ENCODE results near the gene POLN.

Gene POLN

GRCh38 chr4:2058264-2059045, 183.5 kb downstream of the POLN start:
- no peak for DNase-seq (ENCODE audit: extremely low read depth, low read depth)
- TF ChIP-seq, protein P1, sequence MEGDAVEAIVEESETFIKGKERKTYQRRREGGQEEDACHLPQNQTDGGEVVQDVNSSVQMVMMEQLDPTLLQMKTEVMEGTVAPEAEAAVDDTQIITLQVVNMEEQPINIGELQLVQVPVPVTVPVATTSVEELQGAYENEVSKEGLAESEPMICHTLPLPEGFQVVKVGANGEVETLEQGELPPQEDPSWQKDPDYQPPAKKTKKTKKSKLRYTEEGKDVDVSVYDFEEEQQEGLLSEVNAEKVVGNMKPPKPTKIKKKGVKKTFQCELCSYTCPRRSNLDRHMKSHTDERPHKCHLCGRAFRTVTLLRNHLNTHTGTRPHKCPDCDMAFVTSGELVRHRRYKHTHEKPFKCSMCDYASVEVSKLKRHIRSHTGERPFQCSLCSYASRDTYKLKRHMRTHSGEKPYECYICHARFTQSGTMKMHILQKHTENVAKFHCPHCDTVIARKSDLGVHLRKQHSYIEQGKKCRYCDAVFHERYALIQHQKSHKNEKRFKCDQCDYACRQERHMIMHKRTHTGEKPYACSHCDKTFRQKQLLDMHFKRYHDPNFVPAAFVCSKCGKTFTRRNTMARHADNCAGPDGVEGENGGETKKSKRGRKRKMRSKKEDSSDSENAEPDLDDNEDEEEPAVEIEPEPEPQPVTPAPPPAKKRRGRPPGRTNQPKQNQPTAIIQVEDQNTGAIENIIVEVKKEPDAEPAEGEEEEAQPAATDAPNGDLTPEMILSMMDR (IDR thresholded peaks at IDR 0.05; ENCODE audit: low read depth, low read length) = no peak

DNA sequence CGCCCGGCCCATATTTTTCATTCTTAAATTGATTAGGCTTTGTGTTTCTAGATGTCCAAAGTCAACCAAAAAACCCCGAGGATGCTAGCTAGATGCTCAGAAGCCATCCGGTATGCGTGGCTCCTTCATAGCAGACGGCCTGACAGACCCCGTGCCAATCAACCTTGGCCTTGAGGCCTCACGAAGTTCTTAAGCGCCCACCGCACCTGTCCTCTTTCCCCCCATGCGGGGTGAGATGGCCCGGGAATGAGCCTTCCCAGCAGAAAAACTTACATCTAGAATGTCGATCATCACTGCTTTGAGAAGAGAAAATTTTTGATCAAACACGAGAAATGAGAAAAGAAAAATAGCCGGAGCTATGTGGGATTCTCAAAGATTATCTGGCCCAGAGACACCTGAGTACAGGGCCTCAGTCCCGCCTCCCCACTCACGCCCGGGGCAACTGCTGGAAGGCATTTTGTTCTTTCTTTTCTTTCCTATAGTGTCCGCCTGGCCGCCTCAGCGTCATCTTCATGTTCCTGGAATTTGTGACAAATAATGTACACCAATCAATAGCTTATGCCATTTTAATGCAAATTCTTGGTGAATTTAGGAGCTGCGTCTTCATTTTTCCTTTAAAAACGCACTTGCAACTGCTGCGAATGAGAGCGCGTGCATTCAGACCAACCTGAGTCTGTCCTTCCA, 184.4 kb downstream of the POLN start:
- TF ChIP-seq, protein P1 (IDR thresholded peaks at IDR 0.05; ENCODE audit: low read depth, low read length) = no peak
- no peak for DNase-seq (ENCODE audit: extremely low read depth, low read depth)

- DNase-seq (ENCODE audit: extremely low read depth, low read depth) = no peak
These were observed 187.7 kb downstream of the POLN start for GRCh38 chr4:2054217-2054616.

GRCh38 chr4:2051086-2051485, 190.8 kb downstream of the POLN start:
- TF ChIP-seq, protein P1 (IDR thresholded peaks at IDR 0.05; ENCODE audit: low read depth, low read length) = no peak
- DNase-seq (ENCODE audit: extremely low read depth, low read depth) = no peak

More at GRCh38 chr4:2054217-2054616, 187.7 kb downstream of the POLN start:
- TF ChIP-seq, protein P1 (IDR thresholded peaks at IDR 0.05; ENCODE audit: low read depth, low read length) = no peak

DNA sequence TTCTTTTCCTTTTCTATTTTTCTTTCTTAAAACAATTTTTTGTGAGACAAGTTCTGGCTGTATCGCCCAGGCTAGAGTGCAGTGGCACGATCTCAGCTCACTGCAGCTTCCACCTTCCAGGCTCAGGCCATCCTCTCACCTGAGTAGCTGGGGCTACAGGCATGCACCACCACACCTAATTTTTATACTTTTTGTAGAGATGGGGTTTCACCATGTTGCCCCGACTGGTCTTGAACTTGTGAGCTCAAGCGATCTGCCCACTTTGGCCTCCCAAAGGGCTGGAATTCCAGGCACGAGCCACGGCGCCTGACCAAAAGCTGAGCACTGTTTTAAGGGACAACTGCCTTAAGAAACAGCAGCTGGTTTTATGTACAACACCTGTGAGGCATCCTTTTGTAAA, 192.1 kb downstream of the POLN start:
- DNase-seq (ENCODE audit: extremely low read depth, low read depth) = no peak
- TF ChIP-seq, protein P1 (IDR thresholded peaks at IDR 0.05; ENCODE audit: low read depth, low read length) = no peak

DNA sequence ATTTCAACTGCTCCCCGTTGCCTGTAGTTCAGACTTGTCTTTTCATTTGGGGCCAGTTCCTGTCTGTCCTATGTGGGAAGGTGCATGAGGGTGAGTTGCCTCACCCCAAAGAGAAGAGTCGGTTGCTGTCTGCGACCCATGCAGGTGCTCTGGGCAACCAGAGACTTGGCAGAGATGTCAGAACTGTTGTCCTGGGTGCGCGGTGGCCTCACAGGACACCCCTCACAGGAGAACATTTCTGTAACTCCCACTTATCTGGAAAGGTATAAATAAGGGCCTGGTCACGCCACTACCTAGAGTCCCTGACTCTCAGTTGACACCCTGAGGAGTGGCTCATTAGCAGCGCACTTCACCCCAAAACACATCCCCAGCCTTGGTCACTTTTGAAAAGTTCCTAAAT, 192.5 kb downstream of the POLN start:
- TF ChIP-seq, protein P1 (IDR thresholded peaks at IDR 0.05; ENCODE audit: low read depth, low read length) = no peak
- DNase-seq (ENCODE audit: extremely low read depth, low read depth) = no peak

DNA sequence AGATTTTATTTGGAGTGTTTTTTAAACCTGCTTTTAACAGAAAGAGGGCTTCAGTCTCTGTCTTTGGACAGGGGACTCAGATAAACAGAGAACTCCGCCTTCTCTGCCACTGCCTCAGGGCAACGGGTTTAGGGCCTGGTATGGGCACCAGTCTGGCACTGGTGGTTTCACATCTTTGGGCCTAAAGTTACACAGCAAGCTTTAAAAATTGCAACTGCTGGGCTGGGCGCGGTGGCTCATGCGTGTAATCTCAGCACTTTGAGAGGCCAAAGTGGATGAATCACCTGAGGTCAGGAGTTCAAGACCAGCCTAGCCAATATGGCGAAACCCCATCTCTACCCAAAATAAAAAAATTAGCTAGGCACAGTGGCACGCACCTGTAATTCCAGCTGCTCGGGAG, 193.1 kb downstream of the POLN start:
- no peak for DNase-seq (ENCODE audit: extremely low read depth, low read depth)
- TF ChIP-seq, protein P1 (IDR thresholded peaks at IDR 0.05; ENCODE audit: low read depth, low read length) = no peak
